GM19351 (cell line): ENCODE data around the gene STARD8.
"Not testable (repeated sequence)": the region's sequence is repeated elsewhere in the genome, so short reads cannot be mapped to it uniquely, and the experiment has no call there.

Source experiments
- ATAC-seq: cut with Tn5 transposase; IDR thresholded peaks from one replicate; pipeline ENCODE4 v1.9.1; 2021; ENCODE audit warnings: mild to moderate bottlenecking, moderate library complexity; ENCODE audit not compliant: unreplicated experiment

The STARD8 gene, protein sequence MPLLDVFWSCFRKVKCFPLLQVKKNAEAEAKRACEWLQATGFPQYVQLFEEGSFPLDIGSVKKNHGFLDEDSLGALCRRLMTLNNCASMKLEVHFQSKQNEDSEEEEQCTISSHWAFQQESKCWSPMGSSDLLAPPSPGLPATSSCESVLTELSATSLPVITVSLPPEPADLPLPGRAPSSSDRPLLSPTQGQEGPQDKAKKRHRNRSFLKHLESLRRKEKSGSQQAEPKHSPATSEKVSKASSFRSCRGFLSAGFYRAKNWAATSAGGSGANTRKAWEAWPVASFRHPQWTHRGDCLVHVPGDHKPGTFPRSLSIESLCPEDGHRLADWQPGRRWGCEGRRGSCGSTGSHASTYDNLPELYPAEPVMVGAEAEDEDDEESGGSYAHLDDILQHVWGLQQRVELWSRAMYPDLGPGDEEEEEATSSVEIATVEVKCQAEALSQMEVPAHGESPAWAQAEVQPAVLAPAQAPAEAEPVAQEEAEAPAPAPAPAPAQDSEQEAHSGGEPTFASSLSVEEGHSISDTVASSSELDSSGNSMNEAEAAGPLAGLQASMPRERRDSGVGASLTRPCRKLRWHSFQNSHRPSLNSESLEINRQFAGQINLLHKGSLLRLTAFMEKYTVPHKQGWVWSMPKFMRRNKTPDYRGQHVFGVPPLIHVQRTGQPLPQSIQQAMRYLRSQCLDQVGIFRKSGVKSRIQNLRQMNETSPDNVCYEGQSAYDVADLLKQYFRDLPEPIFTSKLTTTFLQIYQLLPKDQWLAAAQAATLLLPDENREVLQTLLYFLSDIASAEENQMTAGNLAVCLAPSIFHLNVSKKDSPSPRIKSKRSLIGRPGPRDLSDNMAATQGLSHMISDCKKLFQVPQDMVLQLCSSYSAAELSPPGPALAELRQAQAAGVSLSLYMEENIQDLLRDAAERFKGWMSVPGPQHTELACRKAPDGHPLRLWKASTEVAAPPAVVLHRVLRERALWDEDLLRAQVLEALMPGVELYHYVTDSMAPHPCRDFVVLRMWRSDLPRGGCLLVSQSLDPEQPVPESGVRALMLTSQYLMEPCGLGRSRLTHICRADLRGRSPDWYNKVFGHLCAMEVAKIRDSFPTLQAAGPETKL

DNA sequence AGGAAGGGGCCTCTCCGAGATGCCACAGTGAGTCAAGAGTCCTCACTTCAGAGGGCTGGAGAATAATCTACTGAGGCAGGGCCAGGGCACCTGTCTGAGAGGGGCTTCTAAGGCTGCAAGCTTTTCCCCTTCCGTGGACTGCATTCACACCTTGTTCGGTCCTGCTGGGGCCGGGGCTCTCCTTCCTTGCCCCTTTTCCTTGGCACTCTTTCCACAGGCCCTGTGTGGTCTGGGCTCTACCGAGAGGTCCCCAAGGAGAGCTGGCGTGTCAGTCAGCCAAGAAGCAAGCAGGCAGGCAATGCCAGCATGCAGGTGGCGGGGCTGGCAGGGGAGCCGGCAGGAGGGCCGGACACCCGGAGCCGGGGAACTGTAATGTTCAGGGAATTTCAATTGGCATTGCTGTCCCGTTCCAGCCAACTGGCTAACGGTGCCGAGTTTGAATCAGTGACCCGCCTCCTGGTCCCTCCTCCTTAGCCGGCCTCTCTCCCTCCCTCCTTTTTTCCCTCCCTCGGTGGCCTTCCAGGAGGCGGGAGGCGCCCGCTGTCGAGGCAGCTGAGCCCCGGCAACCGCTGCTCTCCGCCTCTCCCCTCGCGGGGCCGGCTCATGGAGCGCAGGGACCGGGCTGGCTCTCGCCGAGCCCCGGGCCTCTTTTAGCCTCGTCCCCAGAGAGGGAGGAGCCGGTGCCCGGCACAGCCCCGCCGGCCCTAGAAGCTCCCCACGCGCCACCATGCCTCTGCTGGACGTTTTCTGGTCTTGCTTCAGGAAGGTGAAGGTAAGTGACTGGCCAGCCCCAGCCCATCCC, at the start of gene STARD8:
Gene STARD8 (plus strand): TSS at position 511 of the 802 bp plus-strand sequence. CDS start 217 bp downstream, at position 728.
- ATAC-seq = no peak

DNA sequence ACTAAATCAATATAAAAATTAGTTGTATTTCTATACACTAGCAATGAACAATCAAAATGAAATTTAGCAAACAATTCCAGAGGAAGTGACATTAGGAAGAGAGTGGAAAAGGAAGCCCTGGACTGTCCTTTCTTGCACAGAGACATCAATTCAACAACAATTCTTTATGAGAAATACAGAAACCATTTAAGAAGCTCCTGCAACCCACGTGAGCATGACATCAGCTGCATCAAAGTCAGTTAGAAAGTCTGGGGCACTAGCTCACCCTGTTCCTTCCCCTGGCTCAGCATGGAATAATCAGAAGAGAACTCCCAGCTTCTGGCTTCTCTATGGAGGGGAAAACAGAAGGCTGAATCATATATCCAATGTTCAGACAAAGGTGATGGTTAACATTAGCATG, 48.6 kb upstream of the STARD8 start:
- no peak for ATAC-seq

DNA sequence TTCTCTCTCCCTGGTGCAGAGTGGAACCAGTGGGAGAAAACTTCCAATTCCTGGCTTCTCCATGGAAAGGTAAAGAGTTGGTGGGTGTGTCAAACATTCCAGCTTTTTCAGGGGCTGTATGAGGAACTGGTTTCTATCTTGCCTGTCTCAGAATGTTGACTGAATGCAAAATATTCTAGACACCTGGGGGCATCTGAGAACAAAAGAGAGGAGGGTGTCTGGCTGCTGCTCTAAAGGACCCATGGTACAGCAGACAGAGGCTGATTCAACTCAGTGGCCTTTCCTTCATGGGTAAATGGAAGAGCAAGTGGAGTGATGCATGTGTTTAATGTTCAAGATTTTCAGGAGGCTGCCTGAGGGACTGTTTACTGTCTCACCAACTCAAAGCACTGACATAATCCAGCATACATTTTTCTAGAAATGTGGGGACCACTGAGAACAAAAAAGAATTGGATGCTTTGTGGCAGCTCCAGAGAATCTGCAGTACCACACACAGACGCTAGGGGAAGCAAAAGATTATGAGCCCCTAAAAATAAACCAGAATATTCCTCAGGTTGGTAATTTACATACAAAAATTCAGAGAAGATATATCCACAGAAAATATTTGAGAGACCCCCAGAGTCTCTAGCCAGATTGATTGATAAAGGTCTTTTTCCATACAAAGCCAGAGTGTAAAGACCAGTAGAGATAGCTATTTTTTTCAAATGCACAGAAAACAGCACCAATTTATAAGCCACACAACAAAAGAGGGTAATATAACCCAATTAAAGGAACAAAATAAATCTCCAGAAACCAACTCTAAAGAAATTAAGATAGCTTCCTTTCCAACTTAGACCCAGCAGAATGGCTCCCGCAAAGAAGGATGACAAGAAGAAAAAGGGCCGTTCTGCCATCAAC, 48.0 kb upstream of the STARD8 start:
- no peak for ATAC-seq

DNA sequence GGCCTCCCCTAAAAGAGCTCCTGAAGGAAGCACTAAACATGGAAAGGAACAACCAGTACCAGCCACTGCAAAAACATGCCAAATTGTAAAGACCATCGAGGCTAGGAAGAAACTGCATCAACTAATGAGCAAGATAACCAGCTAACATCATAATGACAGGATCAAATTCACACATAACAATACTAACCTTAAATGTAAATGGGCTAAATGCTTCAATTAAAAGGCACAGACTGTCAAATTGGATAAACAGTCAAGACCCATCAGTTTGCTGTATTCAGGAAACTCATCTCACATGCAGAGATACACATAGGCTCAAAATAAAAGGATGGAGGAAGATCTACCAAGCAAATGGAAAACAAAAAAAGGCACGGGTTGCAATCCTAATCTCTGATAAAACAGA, 43.2 kb upstream of the STARD8 start:
- not testable (repeated sequence) for ATAC-seq

DNA sequence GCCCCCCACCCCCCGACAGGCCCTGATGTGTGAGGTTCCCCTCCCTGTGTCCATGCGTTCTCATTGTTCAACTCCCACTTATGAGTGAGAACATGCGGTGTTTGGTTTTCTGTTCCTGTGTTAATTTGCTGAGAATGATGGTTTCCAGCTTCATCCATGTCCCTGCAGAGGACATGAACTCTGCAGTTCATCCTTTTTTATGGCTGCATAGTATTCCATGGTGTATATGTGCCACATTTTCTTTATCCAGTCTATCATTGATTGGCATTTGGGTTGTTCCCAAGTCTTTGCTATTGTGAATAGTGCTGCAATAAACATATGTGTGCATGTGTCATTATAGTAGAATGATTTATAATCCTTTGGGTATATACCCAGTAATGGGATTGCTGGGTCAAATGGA, 32.7 kb upstream of the STARD8 start:
- not testable (repeated sequence) for ATAC-seq

DNA sequence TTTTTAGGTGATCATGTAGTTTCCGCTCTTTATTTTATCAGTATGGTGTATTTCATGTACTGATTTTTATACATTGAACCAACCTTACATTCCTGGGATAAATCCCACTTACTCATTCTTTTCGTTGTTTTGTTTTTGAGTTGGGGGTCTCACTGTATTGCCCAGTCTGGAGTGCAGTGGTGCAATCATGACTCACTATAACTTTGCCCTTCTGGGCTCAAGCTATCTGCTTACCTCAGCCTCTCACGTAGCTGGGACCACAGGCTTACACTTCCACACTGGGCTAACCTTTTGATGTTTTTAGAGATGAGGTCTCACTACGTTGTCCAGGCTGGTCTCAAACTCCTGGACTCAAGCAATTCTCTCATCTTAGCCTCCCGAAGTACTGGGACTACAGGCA, 19.5 kb upstream of the STARD8 start:
- ATAC-seq = no peak

DNA sequence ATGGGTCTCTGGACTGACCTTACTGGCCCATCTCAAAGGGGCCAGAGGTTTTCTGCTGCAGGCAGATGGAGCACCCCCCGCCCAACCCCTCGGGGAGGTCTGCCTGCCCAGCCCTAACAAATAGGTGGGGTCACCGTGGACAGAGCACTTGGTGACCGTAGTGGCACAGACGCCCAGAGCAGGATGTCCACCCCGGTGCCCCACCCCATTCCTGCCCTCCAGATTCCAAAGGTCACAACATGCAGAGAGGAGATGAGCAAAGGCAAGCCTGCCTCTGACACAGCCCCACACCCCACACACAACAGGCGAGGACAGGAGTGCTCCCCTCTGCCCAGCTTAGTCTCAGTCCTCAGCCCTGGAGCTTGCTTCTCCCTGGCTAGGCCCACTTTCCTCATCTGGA, 17.5 kb upstream of the STARD8 start:
- ATAC-seq = not testable (repeated sequence)

DNA sequence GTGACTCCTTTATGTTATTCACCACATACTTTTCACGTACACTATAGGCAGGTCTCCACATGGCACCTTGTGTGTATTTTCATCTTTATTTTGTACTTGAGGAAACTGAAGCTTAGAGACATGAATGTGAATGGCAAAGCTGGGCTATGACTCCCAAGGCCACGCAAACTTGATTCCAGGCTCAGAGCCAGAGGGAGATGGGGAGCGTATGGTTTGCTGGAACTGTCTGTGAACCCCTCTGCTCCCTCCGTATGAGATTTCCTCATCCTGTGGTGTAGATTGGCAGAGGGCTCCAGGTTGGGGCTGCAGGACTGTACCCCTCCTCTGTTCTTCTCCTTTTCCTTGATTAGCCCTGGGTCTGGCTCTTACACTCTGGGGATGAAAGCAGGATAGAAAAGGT, 16.1 kb upstream of the STARD8 start:
- ATAC-seq = no peak

DNA sequence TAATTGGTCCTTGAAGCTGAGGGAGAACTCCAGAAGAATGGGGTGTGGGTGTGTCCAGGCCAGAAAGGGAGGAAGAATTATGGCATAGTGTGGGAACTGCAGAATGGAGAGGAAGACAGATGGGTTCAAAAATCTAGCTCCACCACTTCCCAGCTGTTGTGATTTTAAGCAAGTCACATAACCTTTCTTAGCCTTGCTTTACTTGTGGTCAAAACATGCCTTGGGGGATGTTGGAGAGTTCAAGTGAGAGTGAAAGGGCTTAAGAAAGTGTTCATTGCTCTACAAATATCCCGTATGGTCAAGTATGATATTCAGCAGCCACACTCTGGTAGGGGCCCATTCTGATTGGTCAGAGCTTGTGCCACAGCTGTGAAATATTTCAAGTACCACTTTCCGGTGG, 15.0 kb upstream of the STARD8 start:
- no peak for ATAC-seq

DNA sequence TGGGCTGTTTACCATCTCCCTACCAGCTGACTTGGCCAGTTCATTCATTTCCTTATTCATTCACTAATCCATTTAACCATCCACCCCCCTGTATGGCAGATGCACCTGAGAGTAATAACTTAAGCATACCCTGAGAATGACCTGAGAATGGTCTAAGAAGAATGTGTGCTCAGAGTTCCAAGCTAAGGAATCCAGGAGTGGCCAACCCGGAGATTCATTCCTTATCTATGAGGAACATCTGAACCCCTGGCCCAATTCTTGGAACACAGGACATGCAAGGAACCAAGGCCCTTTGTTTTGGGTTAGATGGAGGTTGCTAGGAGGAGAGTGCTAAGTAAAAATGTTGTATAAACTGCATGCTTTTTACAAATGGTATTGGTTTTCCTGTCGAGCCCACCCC, 13.5 kb upstream of the STARD8 start:
- no peak for ATAC-seq

DNA sequence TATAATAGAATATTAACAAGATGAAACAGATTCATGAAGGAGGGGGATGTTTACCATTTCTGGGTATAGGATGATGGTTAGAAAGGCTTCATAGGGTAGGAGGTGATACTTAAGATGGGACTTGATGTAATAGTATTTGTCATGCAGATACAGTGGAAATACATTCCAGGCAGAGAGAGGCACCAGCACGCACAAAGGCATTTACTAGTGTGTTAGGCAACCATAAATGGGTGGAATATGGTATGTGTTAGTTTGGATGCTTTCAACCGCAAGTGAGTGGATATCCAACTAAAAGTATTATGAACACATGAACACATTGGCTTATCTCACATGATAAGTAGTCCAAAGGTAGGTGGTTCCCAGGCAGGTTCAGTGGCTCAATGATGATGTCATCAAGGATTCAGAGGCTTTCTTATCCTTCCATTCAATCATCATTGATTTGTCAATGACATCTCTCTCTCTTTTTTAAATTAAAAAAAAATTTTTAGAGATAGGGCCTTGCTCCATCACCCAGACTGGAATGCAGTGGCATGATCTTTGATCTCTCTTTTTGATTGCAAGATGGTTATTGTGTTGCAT, 12.7 kb upstream of the STARD8 start:
- ATAC-seq = no peak

DNA sequence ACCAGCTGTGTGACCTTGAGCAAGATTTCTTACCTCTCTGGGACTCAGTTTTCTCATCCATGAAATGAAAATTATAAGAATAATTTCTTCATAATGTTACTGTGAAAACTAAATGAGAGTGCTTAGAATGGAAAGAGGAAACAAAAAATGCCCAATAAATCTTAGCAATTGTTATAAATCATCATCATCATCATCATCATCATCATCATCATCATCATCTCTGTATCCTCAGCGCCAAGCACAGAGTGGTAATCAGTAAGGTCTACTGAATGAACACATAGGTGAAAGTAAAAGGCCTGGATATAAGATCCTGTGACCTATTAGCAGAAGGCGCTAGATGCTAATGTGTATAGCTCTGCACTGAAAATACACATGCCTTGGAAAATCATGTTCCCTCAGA, 6.8 kb upstream of the STARD8 start:
- ATAC-seq = no peak

DNA sequence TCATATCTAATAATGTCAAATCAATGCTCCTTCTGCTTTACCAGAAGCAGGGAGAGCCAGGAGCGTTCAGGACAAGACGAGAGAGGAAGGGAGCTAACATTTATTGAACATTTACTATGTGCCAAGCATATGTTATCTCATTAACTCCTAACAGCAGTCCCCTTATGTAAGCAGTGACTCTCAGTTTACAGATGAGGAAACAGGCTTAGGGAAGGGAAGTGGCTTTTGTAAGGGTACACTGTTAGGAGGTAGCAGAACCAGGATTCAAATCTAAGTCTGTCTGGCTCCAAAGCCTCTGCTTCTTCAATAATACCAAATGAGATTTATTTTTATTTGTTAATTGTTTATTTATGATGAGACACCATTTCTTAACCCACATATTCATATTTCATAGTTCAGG, 2.6 kb upstream of the STARD8 start:
- no peak for ATAC-seq

DNA sequence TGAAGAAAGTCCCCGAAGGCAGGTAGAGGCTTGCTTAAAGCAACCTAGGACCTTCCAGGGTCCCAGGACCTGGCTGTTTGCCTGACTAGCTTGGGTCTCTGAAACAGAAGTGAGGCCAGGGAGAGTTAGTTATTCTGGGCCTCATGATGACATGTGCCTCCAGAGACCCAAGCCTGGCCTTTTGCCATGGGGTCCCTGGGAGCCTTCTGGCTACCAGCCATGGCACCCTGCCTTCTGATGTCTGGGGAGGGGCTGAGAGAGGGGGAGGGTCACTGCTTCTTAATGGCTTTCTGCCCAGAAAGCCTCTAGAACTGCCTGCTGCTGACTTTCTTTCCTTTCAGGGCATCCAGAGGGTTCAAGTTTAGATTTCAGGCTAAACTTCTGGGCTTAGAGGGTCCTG, 1.0 kb upstream of the STARD8 start:
- ATAC-seq = no peak

DNA sequence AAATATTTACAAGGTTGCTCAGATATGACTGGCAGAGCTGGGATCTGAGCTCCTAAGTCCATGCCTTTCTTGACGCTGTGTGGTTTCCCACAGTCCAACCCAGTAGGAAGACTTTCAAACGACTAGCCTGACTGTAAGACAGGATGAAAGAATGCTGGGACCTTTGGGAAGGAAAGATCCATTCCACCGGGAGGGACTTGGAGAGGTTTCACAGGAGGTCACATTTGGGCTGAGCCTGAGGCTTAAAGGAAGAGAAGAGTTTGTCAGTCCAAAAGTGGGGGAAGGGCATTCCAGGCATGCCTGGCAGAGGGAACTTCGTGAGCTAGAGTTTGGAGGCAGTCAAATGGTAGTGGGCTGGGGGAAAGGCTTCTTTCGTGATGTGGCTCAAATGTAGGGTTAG, 1.5 kb downstream of the STARD8 start:
- no peak for ATAC-seq

DNA sequence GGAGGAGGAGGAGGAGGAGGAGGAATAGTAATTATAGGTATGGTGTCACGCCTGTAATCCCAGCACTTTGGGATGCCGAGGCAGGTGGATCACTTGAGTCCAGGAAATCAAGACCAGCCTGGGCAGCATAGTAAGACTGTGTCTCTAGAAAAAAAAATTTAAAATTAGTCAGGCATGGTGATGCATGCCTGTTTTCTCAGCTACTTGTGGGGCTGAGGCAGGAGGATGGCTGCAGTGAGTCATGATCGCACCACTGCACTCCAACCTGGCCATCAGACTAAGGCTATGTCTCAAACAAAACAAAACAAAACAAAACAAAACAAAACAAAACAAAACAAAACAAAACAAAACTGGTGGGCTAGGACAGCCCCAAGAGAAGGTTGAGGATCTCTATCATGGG, 3.0 kb downstream of the STARD8 start:
- ATAC-seq = no peak

DNA sequence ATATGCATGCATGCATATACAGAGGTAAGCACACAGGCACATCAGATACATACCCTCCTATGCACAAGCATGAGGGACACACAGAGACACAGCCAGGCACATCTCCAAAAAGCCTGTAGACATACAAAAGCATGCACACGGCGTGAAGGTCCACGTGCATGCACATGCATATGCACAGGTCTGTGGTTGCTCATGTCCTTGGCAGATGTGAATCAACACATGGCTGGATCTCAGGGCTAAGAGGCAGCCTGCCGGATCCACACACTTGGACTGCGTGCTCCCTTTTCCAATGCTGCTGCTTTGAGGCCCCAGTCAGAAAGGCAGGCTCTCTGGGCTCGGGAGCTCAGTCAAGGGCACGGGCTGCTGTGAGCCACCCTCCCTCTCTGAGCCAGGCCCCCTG, 3.6 kb downstream of the STARD8 start:
- ATAC-seq = no peak

DNA sequence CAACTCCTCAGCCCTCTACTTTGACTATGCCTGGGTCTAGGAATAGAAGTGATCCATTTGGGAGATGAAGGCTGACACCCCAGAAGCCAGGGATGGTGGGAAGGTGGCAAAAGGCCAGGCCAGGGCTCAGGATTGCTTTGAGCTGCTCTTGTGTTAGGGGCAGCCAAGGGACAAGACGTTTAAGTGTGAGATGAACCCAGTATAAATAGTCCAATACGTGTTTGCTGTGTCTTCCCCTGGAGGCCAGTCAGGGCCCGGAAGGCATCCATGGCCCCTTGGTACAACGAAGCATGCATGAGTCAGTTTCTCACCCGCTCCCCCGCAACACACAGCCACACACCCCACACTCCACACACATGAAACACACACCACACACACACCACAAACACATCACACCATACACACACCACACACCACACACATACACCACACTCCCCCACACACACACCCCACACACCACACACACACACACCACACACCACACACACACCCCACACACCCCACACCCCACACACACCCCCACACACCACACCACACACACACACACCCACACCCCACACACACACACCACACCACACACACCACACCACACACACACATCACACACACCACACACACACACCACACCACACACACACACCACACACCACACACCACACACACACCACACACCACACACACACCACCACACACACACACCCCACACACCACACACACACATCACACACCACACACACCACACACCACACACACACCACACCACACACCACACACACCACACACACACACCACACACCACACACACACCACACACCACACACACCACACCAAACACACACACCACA, 5.1 kb downstream of the STARD8 start:
- no peak for ATAC-seq

DNA sequence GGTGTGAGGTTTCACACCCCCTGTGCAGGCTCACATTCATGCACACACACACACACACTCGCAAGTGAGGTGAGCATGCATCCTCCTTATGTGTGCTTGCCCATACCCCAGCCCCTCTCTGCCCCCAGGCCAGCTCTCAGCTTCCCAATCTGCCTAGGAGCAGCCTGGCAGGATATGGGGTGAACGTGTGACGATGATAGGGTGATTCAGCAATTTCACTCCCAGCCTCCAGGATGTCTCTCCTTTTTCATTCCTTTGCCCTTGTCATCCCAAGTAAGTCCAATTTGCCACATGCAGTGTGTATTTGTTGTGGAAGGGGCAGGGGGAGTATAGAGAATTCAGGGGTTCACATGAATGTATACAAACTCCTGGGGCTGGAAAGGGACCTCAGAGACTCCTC, 7.2 kb downstream of the STARD8 start:
- no peak for ATAC-seq
